ENCODE measurements around the gene JOSD1.

DNA sequence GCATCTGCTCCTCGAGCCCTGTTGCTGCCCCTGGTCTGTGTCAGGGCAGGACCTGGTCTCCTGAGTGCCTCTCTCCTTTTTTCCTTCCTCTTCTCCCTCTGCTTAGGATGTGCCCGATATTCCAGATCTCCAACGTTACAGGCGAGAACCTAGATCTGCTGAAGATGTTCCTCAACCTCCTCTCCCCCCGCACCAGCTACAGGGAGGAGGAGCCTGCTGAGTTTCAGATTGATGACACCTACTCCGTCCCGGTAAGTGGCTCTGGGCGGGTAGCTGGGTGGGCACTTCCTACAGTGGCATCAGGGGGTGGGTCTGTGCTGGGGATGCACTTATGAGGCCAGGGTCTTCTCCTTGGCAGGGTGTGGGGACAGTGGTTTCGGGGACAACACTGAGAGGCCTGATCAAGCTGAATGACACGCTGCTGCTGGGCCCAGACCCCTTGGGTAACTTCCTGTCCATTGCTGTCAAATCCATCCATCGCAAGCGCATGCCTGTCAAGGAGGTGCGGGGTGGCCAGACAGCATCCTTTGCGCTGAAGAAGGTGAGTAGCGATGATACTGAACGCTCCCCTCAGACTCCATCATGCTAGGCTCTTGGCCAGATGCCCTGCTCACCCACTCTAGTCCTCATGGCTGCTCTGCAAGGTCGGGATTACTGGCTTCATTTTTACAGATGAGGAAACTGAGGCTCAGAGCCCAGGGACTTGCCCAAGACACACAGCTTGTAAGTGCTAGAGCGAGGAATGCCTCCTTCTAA lies 25.3 kb upstream of the JOSD1 start:
- TF ChIP-seq, protein P1, sequence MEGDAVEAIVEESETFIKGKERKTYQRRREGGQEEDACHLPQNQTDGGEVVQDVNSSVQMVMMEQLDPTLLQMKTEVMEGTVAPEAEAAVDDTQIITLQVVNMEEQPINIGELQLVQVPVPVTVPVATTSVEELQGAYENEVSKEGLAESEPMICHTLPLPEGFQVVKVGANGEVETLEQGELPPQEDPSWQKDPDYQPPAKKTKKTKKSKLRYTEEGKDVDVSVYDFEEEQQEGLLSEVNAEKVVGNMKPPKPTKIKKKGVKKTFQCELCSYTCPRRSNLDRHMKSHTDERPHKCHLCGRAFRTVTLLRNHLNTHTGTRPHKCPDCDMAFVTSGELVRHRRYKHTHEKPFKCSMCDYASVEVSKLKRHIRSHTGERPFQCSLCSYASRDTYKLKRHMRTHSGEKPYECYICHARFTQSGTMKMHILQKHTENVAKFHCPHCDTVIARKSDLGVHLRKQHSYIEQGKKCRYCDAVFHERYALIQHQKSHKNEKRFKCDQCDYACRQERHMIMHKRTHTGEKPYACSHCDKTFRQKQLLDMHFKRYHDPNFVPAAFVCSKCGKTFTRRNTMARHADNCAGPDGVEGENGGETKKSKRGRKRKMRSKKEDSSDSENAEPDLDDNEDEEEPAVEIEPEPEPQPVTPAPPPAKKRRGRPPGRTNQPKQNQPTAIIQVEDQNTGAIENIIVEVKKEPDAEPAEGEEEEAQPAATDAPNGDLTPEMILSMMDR (IDR thresholded peaks at IDR 0.05) = no peak
- TF ChIP-seq POLR2A (IDR thresholded peaks at IDR 0.05) = no peak
- no peak for TF ChIP-seq POLR2AphosphoS5 (IDR thresholded peaks at IDR 0.05; ENCODE audit: insufficient read depth in 1 of 2, low read depth in 1 of 2)

Measured in vagina (tissue), 2 donors.